Muscle of leg (tissue), 16 donors: Measurements from ENCODE around the gene NAA25. TPM values are rescaled to one million over a fixed set of nuclear protein-coding genes. Genes with fewer than 3 reads are reported as not detected.
A peak's percentile ranks its signal among the peaks of the same experiment; 100 is the strongest.

Experiments used
- DNase-seq: peaks from one replicate; pipeline ENCODE4 v3.0.0; 2013
- H3K27ac ChIP-seq: one replicate; pipeline ENCODE4 v1.5.1; 2013; ENCODE audit warnings: mild to moderate bottlenecking, low read length, control low read depth
- H3K27me3 ChIP-seq: one replicate; pipeline ENCODE4 v1.6.1; 2013; ENCODE audit warnings: low read length; ENCODE audit not compliant: control insufficient read depth, insufficient read depth
- H3K36me3 ChIP-seq: one replicate; pipeline ENCODE4 v1.6.1; 2013; ENCODE audit warnings: low read length; ENCODE audit not compliant: control insufficient read depth, insufficient read depth
- H3K4me1 ChIP-seq: one replicate; pipeline ENCODE4 v1.6.1; 2013; ENCODE audit warnings: low read length; ENCODE audit not compliant: control insufficient read depth, insufficient read depth
- H3K4me3 ChIP-seq: one replicate; pipeline ENCODE4 v1.5.1; 2013; ENCODE audit warnings: low read length, control low read depth
- H3K9me3 ChIP-seq: replicated peaks from 2 replicates; pipeline ENCODE4 v1.6.1; 2013; ENCODE audit warnings: low read depth, low read length; ENCODE audit not compliant: control insufficient read depth
- WGBS: methylation state at CpG from one replicate; pipeline ENCODE4 v1.1.5; 2013; ENCODE audit warnings: missing lambda C conversion rate; ENCODE audit not compliant: insufficient coverage; 5-methylcytosine and 5-hydroxymethylcytosine counted together
- long read RNA-seq, 11 donors: transcript quantifications; one replicate each; lab custom pipeline, GENCODE V29; 2026
- polyA plus RNA-seq, 8 donors: library from polyadenylated mRNA; unstranded; fragments of 120-200 nt; gene quantifications; one replicate each; pipeline versions ENCODE4 v1.2.1 to v1.2.3, GENCODE V29; 2013; ENCODE audit warnings: inconsistent platforms in 1 of 8, low replicate concordance in 1 of 8; ENCODE audit not compliant: insufficient read length in 8 of 8, insufficient read depth in 1 of 8
- total RNA-seq: library from RNA; stranded (reverse); fragments of 120-200 nt; gene quantifications from one replicate; pipeline ENCODE4 v1.2.4, GENCODE V29; 2013

The NAA25 gene
- 19.3 TPM for total RNA-seq
- 10 to 100 TPM; 16.2 to 27.9 (median 18.7) TPM for polyA plus RNA-seq
- long read RNA-seq, donor 1, full-length matches to known transcripts: 2 of 2 reads
- long read RNA-seq, donor 1, partial matches to known transcripts: 0 of 2 reads
- long read RNA-seq, donor 1, other reads (novel, unspliced or antisense): 0 of 2 reads
- long read RNA-seq, donor 2: 0 reads
- long read RNA-seq, donor 3, partial matches to known transcripts: 0 of 1 reads
- long read RNA-seq, donor 3, other reads (novel, unspliced or antisense): 0 of 1 reads
- long read RNA-seq, donor 4: 0 reads
- long read RNA-seq, donor 5, full-length matches to known transcripts: 2 of 17 reads
- long read RNA-seq, donor 5, partial matches to known transcripts: 15 of 17 reads
- long read RNA-seq, donor 5, other reads (novel, unspliced or antisense): 0 of 17 reads
- long read RNA-seq, donor 6, partial matches to known transcripts: 16 of 20 reads
- long read RNA-seq, donor 6, other reads (novel, unspliced or antisense): 0 of 20 reads
- long read RNA-seq, donor 7, partial matches to known transcripts: 0 of 3 reads
- long read RNA-seq, donor 7, other reads (novel, unspliced or antisense): 0 of 3 reads
- long read RNA-seq, donor 8, partial matches to known transcripts: 0 of 1 reads
- long read RNA-seq, donor 8, other reads (novel, unspliced or antisense): 0 of 1 reads
- long read RNA-seq, donor 9, partial matches to known transcripts: 0 of 2 reads
- long read RNA-seq, donor 9, other reads (novel, unspliced or antisense): 0 of 2 reads
- long read RNA-seq, donor 10, full-length matches to known transcripts: 2 of 2 reads
- long read RNA-seq, donor 10, partial matches to known transcripts: 0 of 2 reads
- long read RNA-seq, donor 10, other reads (novel, unspliced or antisense): 0 of 2 reads
- long read RNA-seq, donor 11, partial matches to known transcripts: 0 of 1 reads
- long read RNA-seq, donor 11, other reads (novel, unspliced or antisense): 0 of 1 reads

DNA sequence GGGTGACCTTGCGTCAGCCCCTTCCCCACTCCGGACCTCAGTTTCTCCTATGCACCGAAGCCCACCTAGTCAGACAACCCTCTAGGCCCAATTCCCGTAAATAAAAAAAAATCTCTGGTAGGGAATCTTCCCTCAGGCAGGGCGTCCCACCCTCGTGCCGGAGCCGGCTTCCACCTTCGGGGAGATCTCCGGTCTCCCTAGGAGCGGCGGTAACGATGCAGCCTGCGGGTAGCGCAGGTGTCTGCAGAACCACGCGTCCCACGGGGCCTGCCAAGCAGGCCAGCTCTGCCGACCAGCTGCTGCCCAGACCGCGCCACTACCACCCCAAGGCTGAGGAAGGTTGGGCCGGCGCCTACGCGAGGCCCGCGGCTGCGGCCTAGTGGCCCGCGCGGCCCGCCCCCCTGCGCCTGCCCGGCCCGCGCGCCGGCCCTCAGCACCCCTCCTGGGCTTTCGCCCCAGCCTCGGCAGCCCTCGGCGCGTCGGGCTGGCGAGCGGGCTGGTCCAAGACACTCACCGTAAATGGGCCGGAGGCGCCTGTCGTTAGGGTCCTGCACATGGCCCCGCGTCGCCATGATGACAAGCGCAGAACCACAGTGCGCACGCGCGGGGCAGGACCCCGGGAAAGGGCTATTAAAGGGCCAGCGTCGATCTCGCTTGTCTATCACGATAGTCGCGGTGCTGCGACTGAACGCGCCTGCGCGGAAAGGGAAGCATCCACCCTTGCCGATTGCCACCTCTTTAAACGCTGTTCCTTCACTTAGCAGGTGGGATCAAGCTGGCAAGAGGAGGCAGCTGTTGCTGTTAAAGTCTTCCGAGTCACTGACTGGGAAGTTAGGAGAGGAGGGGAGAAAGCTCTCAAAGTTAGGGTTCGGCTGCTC, at the start of gene NAA25:
Gene NAA25 (minus strand): TSS at position 582 of the 878 bp plus-strand sequence. CDS start 10 bp downstream, at position 572.
- Histone ChIP-seq H3K4me1 (peaks cover 10% of the 10 kb centered on the region), H3K36me3 (peaks cover 10% of the 10 kb centered on the region), H3K27ac (peak within 1 kb of the TSS; percentile 99), H3K27me3 (no peaks in the 10 kb centered on the region), H3K9me3 (no peaks in the 10 kb centered on the region), H3K4me3 (peak within 1 kb of the TSS; percentile 99)
- peak; percentile 96 for DNase-seq
- WGBS: under 1% methylated on average over 71 of the region's 74 CpGs

DNA sequence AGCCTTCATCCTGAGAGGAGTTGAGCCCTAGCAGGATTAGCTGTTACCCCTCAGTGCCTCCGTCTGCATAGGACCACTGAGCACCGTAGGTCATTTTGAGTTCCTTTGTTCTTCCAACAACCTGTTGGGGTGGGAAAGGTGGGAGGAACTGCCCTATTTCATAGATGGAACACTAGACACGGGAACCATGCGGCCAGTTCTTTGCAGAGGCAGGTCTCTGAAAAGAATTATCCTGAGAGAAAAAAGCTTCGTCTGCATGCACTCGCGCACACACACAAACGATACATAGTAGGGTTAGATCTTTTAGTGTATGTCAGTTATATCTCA, 45.3 kb upstream of the NAA25 start:
- no peak overlapping the region for H3K4me3 ChIP-seq
- 100% methylated on average over 2 of the region's 8 CpGs for WGBS
- peaks cover 5% of the 10 kb centered on the region for H3K9me3 ChIP-seq
- peaks cover 61% of the 10 kb centered on the region for H3K36me3 ChIP-seq
- no peak for DNase-seq
- H3K27ac ChIP-seq: no peak overlapping the region
- H3K4me1 ChIP-seq: no peaks in the 10 kb centered on the region
- H3K27me3 ChIP-seq: no peaks in the 10 kb centered on the region

GRCh38 chr12:112153181-112153892, 44.8 kb upstream of the NAA25 start:
- no peak overlapping the region for H3K27ac ChIP-seq
- no peak for DNase-seq
- no peak overlapping the region for H3K4me3 ChIP-seq
- no peaks in the 10 kb centered on the region for H3K4me1 ChIP-seq
- WGBS: 94% methylated on average over 7 of the region's 11 CpGs
- H3K9me3 ChIP-seq: peaks cover 3% of the 10 kb centered on the region
- H3K36me3 ChIP-seq: peaks cover 60% of the 10 kb centered on the region
- H3K27me3 ChIP-seq: no peaks in the 10 kb centered on the region

GRCh38 chr12:112151766-112152541, 43.4 kb upstream of the NAA25 start:
- no peak for DNase-seq
- Histone ChIP-seq H3K4me1 (no peaks in the 10 kb centered on the region), H3K4me3 (no peak overlapping the region), H3K9me3 (no peaks in the 10 kb centered on the region), H3K27me3 (no peaks in the 10 kb centered on the region), H3K36me3 (peaks cover 64% of the 10 kb centered on the region), H3K27ac (no peak overlapping the region)
- 93% methylated on average over 4 of the region's 11 CpGs for WGBS

DNA sequence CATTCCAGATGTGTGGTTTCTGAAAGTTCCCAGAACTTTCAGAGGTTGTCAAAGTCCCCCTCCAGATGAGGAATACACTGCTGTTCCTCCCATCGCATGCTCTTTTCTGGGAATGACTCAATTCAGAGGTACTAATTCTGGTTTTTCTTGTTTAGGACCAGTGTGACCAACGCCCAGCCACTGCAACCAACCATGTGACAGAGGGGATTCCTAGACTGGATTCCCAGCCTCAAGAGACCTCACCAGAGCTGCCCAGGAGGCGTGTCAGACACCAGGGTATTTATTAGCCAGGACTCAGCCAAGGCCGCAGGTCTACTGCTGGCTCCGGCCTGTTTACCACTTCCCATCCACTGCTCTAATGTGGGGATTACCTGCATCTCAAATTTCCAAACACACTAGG, 41.0 kb upstream of the NAA25 start:
- Histone ChIP-seq H3K27ac (no peak overlapping the region), H3K4me3 (no peak overlapping the region)
- WGBS: 85% methylated on average over 5 of the region's 5 CpGs

GRCh38 chr12:112148031-112148513, 39.5 kb upstream of the NAA25 start:
- Histone ChIP-seq H3K4me1 (no peaks in the 10 kb centered on the region), H3K4me3 (no peak overlapping the region), H3K27me3 (no peaks in the 10 kb centered on the region), H3K27ac (no peak overlapping the region), H3K9me3 (no peaks in the 10 kb centered on the region), H3K36me3 (peaks cover 80% of the 10 kb centered on the region)
- WGBS: no CpG with 5 or more reads among the region's 3 CpGs
- DNase-seq: no peak

More for the DNA sequence above, 41.0 kb upstream of the NAA25 start:
- no peak for DNase-seq
- H3K9me3 ChIP-seq: no peaks in the 10 kb centered on the region
- no peaks in the 10 kb centered on the region for H3K27me3 ChIP-seq
- H3K36me3 ChIP-seq: peaks cover 78% of the 10 kb centered on the region
- no peaks in the 10 kb centered on the region for H3K4me1 ChIP-seq

DNA sequence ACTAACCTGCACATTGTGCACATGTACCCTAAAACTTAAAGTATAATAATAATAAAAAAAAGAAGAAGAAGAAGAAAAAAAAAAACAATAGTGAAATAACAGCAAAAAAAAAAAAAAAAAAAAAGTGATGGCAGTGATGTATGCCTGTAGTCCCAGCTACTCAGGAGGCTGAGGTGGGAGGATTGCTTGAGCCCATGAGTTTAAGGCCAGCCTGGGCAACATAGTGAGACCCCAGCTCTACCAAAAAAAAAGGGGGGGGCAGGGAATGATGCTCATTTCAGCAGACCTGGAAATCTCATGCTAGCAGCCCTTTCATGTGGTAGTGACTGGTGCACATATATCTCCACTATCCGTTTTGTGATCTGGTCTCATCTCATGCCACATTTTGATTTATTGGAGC, 37.5 kb upstream of the NAA25 start:
- DNase-seq: no peak
- no peaks in the 10 kb centered on the region for H3K27me3 ChIP-seq
- no CpG with 5 or more reads among the region's 1 CpG for WGBS
- no peak overlapping the region for H3K27ac ChIP-seq
- no peaks in the 10 kb centered on the region for H3K9me3 ChIP-seq
- no peak overlapping the region for H3K4me3 ChIP-seq
- H3K4me1 ChIP-seq: no peaks in the 10 kb centered on the region
- peaks cover 74% of the 10 kb centered on the region for H3K36me3 ChIP-seq

DNA sequence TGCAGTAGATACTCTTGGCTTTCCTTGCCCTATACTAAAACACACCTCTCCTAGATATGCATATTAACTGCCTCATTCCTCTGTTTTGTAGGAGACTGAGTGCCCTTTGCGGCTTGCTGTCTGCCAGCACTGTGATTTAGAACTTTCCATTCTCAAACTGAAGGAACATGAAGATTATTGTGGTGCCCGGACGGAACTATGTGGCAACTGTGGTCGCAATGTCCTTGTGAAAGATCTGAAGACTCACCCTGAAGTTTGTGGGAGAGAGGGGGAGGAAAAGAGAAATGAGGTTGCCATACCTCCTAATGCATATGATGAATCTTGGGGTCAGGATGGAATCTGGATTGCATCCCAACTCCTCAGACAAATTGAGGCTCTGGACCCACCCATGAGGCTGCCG, 32.1 kb upstream of the NAA25 start:
- 95% methylated on average over 3 of the region's 5 CpGs for WGBS
- Histone ChIP-seq H3K4me3 (no peak overlapping the region), H3K4me1 (no peaks in the 10 kb centered on the region), H3K27ac (no peak overlapping the region), H3K27me3 (no peaks in the 10 kb centered on the region), H3K9me3 (no peaks in the 10 kb centered on the region), H3K36me3 (peaks cover 76% of the 10 kb centered on the region)
- no peak for DNase-seq
